H1 (cell line): ENCODE results near the gene COL8A1. TPM values are rescaled to one million over a fixed set of nuclear protein-coding genes. Genes with fewer than 3 reads are reported as not detected.

Experiments used
- BACH1 ChIP-seq: IDR thresholded peaks from 2 replicates; pipeline ENCODE4 v1.6.1; 2012; ENCODE audit warnings: low read length, improper control_type of control experiment
- CBX8 ChIP-seq: fragments of 300-800, 300-1000 bp; sonication (generic); IDR thresholded peaks from 2 replicates; pipeline ENCODE4 v1.7.1; 2016; ENCODE audit warnings: low read depth, low read length, borderline replicate concordance
- CEBPB ChIP-seq: IDR thresholded peaks from 2 replicates; pipeline ENCODE4 v1.6.1; 2012; ENCODE audit warnings: low read depth, low read length
- EGR1 ChIP-seq: IDR thresholded peaks from 2 replicates; pipeline ENCODE4 v1.6.1; 2011; ENCODE audit warnings: low read depth, low read length, borderline replicate concordance
- EZH2 ChIP-seq: fragments of 200-600 bp; sonication (generic); IDR thresholded peaks from 2 replicates; pipeline ENCODE4 v1.7.1; 2012; ENCODE audit warnings: low read depth, mild to moderate bottlenecking, moderate library complexity, low read length, inconsistent platforms; ENCODE audit not compliant: severe bottlenecking
- GTF2F1 ChIP-seq: IDR thresholded peaks from 2 replicates; pipeline ENCODE4 v1.6.1; 2012; ENCODE audit warnings: low read depth, low read length, improper control_type of control experiment, borderline replicate concordance
- HDAC2 ChIP-seq, 2 experiments: fragments of 300-600 bp in 1 of 2; sonication (generic) in 1 of 2; IDR thresholded peaks; 2 replicates each; pipeline ENCODE4 v1.6.1; 2011 to 2012; ENCODE audit warnings: low read depth in 2 of 2, low read length in 2 of 2, mild to moderate bottlenecking in 2 of 2, moderate library complexity in 2 of 2, borderline replicate concordance in 1 of 2, inconsistent platforms in 1 of 2
- JUND ChIP-seq: IDR thresholded peaks from 2 replicates; pipeline ENCODE4 v1.6.1; 2011; ENCODE audit warnings: mild to moderate bottlenecking, improper control_type of control experiment, low read length
- KDM4A ChIP-seq: IDR thresholded peaks from one replicate; pipeline ENCODE4 v1.7.1; 2012; ENCODE audit warnings: low read depth, mild to moderate bottlenecking, moderate library complexity, low read length, inconsistent platforms; ENCODE audit not compliant: severe bottlenecking
- KDM5A ChIP-seq: fragments of 200-600 bp; IDR thresholded peaks from 2 replicates; pipeline ENCODE4 v1.7.1; 2012; ENCODE audit warnings: mild to moderate bottlenecking, low read length, inconsistent platforms, mixed read lengths
- POLR2AphosphoS5 ChIP-seq: IDR thresholded peaks from 2 replicates; pipeline ENCODE4 v1.6.1; 2011; ENCODE audit warnings: low read depth, low read length
- RBBP5 ChIP-seq: IDR thresholded peaks from 2 replicates; pipeline ENCODE4 v1.7.1; 2012; ENCODE audit warnings: low read depth, mild to moderate bottlenecking, inconsistent platforms, low read length, moderate library complexity, borderline replicate concordance
- RNF2 ChIP-seq: fragments of 200-900, 300-1000 bp; sonication (generic); IDR thresholded peaks from 2 replicates; pipeline ENCODE4 v1.7.1; 2016; ENCODE audit warnings: borderline replicate concordance, low read depth, mild to moderate bottlenecking, antibody characterized with exemption, low read length; ENCODE audit not compliant: poor library complexity, severe bottlenecking; ENCODE audit errors: missing control alignments
- SAP30 ChIP-seq: fragments of 300-600 bp; sonication (generic); IDR thresholded peaks from 2 replicates; pipeline ENCODE4 v1.7.1; 2012; ENCODE audit warnings: low read length, moderate library complexity, mild to moderate bottlenecking, inconsistent platforms; ENCODE audit not compliant: insufficient read depth, insufficient replicate concordance
- SIX5 ChIP-seq: IDR thresholded peaks from 2 replicates; pipeline ENCODE4 v1.6.1; 2011; ENCODE audit warnings: mild to moderate bottlenecking, low read depth, low read length
- SP2 ChIP-seq: IDR thresholded peaks from 2 replicates; pipeline ENCODE4 v1.6.1; 2012; ENCODE audit warnings: mild to moderate bottlenecking, low read length, inconsistent platforms
- TAF1 ChIP-seq: IDR thresholded peaks from 2 replicates; pipeline ENCODE4 v1.6.1; 2011; ENCODE audit warnings: mild to moderate bottlenecking, low read depth, low read length
- TBP ChIP-seq: IDR thresholded peaks from 2 replicates; pipeline ENCODE4 v1.6.1; 2011; ENCODE audit warnings: low read depth, low read length, improper control_type of control experiment
- polyA plus RNA-seq, 7 experiments: library from polyadenylated mRNA; depleted of rRNA in 3 of 7; stranded (reverse) in 5 of 7; unstranded in 2 of 7; fragments of >200 nt in 5 of 7; fragments of 200-250 nt in 2 of 7; gene quantifications; 1 replicate in 5 of 7; 2 replicates in 1 of 7; 4 replicates in 1 of 7; pipeline versions ENCODE4 v1.2.1 to v1.2.3, GENCODE V29; 2011 to 2013; ENCODE audit warnings: missing spikeins in 2 of 7, mixed read lengths in 2 of 7
- total RNA-seq: library from RNA; stranded (reverse); fragmentation: NEBNext Ultra II Directional; extraction: Animal tissue kit (Norgen Biotek cat#: 25700); gene quantifications from 2 replicates; pipeline ENCODE4 v1.2.1, GENCODE V29; 2021
- TF ChIP-seq, protein P1 (sequence below): IDR thresholded peaks from 2 replicates; pipeline ENCODE4 v1.6.1; 2012; ENCODE audit warnings: inconsistent platforms
- TF ChIP-seq, protein P2 (sequence below): IDR thresholded peaks from 2 replicates; pipeline ENCODE4 v1.6.1; 2012; ENCODE audit warnings: low read length, inconsistent platforms
- TF ChIP-seq, protein P3 (sequence below): IDR thresholded peaks from 2 replicates; pipeline ENCODE4 v1.6.1; 2012; ENCODE audit warnings: inconsistent platforms

Gene COL8A1
- total and polyA plus RNA-seq, 2 of the 8 experiments (the other 6 are each of a cell fraction or from before 2014, with no cell fraction given), result 0.21 to 1.2 TPM

DNA sequence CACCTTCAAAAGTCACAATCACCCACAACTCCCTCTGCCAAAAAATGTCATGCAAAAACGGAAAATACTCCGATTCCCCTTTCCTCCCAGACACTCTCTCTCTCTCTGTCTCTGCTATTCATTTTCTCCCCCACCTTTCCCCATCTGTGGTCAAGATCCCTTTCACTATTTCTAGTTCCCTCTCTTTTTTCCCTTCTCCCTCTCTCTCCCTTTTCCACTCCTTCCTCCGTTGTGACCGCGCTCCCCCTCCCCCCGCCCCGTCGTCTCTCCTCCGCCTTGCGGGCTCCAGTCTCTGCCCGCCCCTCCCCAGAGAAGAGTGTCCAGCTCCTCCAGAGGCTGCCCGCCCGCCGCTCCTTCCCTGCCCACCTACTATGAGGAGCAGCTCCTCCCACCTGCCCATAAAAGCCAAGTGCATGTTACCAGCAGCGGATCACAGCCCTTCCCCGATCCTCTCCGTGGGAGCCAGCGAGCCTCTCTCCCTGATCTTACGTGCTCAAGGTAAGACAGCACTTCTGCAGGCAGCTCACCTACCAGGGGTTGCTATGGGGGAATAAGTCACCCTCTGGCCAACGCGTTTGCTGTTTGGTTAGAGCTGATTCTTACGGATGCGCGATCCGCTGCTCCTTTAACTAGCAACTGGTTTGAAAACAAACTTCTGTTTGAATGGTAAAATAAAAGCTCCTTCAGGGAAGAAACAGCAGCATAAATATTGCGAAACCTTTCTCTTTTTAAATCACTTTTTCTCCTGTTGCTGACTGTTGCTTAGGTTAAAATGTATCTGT, at the start of gene COL8A1 (continued):
- TF ChIP-seq BACH1, result no peak
- TF ChIP-seq, protein P1, sequence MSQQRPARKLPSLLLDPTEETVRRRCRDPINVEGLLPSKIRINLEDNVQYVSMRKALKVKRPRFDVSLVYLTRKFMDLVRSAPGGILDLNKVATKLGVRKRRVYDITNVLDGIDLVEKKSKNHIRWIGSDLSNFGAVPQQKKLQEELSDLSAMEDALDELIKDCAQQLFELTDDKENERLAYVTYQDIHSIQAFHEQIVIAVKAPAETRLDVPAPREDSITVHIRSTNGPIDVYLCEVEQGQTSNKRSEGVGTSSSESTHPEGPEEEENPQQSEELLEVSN, result no peak
- TF ChIP-seq, protein P2, sequence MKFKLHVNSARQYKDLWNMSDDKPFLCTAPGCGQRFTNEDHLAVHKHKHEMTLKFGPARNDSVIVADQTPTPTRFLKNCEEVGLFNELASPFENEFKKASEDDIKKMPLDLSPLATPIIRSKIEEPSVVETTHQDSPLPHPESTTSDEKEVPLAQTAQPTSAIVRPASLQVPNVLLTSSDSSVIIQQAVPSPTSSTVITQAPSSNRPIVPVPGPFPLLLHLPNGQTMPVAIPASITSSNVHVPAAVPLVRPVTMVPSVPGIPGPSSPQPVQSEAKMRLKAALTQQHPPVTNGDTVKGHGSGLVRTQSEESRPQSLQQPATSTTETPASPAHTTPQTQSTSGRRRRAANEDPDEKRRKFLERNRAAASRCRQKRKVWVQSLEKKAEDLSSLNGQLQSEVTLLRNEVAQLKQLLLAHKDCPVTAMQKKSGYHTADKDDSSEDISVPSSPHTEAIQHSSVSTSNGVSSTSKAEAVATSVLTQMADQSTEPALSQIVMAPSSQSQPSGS, result no peak
- peak; percentile 54; the same call in 1 of the 2 replicates for TF ChIP-seq EGR1
- TF ChIP-seq SP2, result no peak
- no peak for TF ChIP-seq GTF2F1
- TF ChIP-seq EZH2, result peak; percentile 45
- TF ChIP-seq CBX8, result no peak
- TF ChIP-seq, protein P3, sequence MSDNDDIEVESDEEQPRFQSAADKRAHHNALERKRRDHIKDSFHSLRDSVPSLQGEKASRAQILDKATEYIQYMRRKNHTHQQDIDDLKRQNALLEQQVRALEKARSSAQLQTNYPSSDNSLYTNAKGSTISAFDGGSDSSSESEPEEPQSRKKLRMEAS, result no peak
- TF ChIP-seq RBBP5, result peak; percentile 50; the same call in 1 of the 2 replicates
- no peak for TF ChIP-seq SAP30
- TF ChIP-seq KDM5A, result no peak
- TF ChIP-seq JUND, result no peak
- no peak for TF ChIP-seq TAF1
- TF ChIP-seq KDM4A, result peak; percentile 22
- peak; percentile 45; the same call in 1 of the 2 replicates for TF ChIP-seq TBP
- TF ChIP-seq POLR2AphosphoS5, result no peak
- no peak for TF ChIP-seq SIX5
- TF ChIP-seq HDAC2 (IDR thresholded peaks at IDR 0.05; ENCODE audit: borderline replicate concordance in 1 of 2, low read depth in 2 of 2, low read length in 2 of 2), result no peak
- TF ChIP-seq CEBPB, result peak; percentile 65
- TF ChIP-seq RNF2, result no peak
